SK-N-SH (cell line): Measurements from ENCODE around the gene ZNF775. TPM values are rescaled to one million over a fixed set of nuclear protein-coding genes. Genes with fewer than 3 reads are reported as not detected.

Source experiments
- CTCF ChIA-PET: fragments of 300-600, 350-600 bp; formaldehyde crosslinking; extraction: SDS; loops from one replicate; lab custom pipeline; 2021; lab: Yijun Ruan, JAX
- POLR2A ChIA-PET: fragments of 350-600 bp; sonication (Branson Sonifier 250); formaldehyde crosslinking; extraction: SDS; loops from one replicate; lab custom pipeline; 2020; ENCODE audit warnings: antibody characterized with exemption, inconsistent platforms; lab: Yijun Ruan, JAX
- DNase-seq: peaks from one replicate; pipeline ENCODE4 v3.0.0; 2012
- H2AFZ ChIP-seq: fragments of 200-600 bp; sonication (generic); 2 replicates; pipeline ENCODE4 v1.8.1; 2016; ENCODE audit warnings: antibody characterized with exemption, mild to moderate bottlenecking, low read depth
- H3F3A ChIP-seq: fragments of 200-600 bp; sonication (generic); replicated peaks from 2 replicates; pipeline ENCODE3; 2016; ENCODE audit warnings: antibody characterized with exemption, mild to moderate bottlenecking; ENCODE audit not compliant: insufficient read depth
- H3K27ac ChIP-seq, 2 experiments: fragments of 200-500 bp in 1 of 2; fragments of 200-600 bp in 1 of 2; sonication (Bioruptor generic) in 1 of 2; sonication (generic), shearing (Covaris generic) in 1 of 2; 2 replicates each; pipeline versions ENCODE4 v1.5.1 to v1.6.1; 2014 to 2016; ENCODE audit warnings: low read depth in 2 of 2, inconsistent platforms in 1 of 2, low read length in 1 of 2, mild to moderate bottlenecking in 1 of 2, mixed read lengths in 1 of 2
- H3K27me3 ChIP-seq: fragments of 200-600 bp; sonication (generic), shearing (Covaris generic); 2 replicates; pipeline ENCODE4 v1.6.1; 2016; ENCODE audit warnings: mixed run types; ENCODE audit not compliant: insufficient read depth
- H3K36me3 ChIP-seq, 2 experiments: fragments of 200-500 bp in 1 of 2; fragments of 200-600 bp in 1 of 2; sonication (Bioruptor generic) in 1 of 2; sonication (generic) in 1 of 2; replicated peaks in 1 of 2; 2 replicates each; pipeline versions ENCODE3 to v1.5.1; 2014 to 2016; ENCODE audit warnings: low read length in 1 of 2, mild to moderate bottlenecking in 1 of 2; ENCODE audit not compliant: insufficient read depth in 2 of 2, control insufficient read depth in 1 of 2
- H3K4me1 ChIP-seq, 2 experiments: fragments of 200-500 bp in 1 of 2; fragments of 200-600 bp in 1 of 2; sonication (Bioruptor generic) in 1 of 2; sonication (generic), shearing (Covaris generic) in 1 of 2; 2 replicates each; pipeline versions ENCODE4 v1.5.1 to v1.6.1; 2014 to 2016; ENCODE audit warnings: low read depth in 1 of 2, low read length in 1 of 2, mixed run types in 1 of 2; ENCODE audit not compliant: insufficient read depth in 2 of 2, control insufficient read depth in 1 of 2
- H3K4me2 ChIP-seq: fragments of 200-600 bp; sonication (generic), shearing (Covaris generic); 2 replicates; pipeline ENCODE4 v1.6.1; 2017; ENCODE audit warnings: mixed run types
- H3K4me3 ChIP-seq, 2 experiments: fragments of 200-500 bp in 1 of 2; fragments of 200-600 bp in 1 of 2; sonication (Bioruptor generic) in 1 of 2; sonication (generic), shearing (Covaris generic) in 1 of 2; 2 replicates each; pipeline versions ENCODE4 v1.5.1 to v1.8.1; 2014 to 2016; ENCODE audit warnings: low read depth in 2 of 2, inconsistent platforms in 1 of 2, low read length in 1 of 2, mild to moderate bottlenecking in 1 of 2, mixed read lengths in 1 of 2, moderate library complexity in 1 of 2
- H3K79me2 ChIP-seq: fragments of 200-600 bp; sonication (generic); 2 replicates; pipeline ENCODE4 v1.8.1; 2017; ENCODE audit warnings: mild to moderate bottlenecking; ENCODE audit not compliant: insufficient read depth
- H3K9ac ChIP-seq: fragments of 200-600 bp; sonication (generic); 2 replicates; pipeline ENCODE4 v1.6.1; 2017; ENCODE audit warnings: mixed run types
- H3K9me2 ChIP-seq: fragments of 200-600 bp; sonication (generic); 2 replicates; pipeline ENCODE4 v1.6.1; 2017; ENCODE audit warnings: mixed run types
- H3K9me3 ChIP-seq: fragments of 200-600 bp; sonication (generic); 2 replicates; pipeline ENCODE4 v1.6.1; 2017; ENCODE audit warnings: mixed run types, mild to moderate bottlenecking, moderate library complexity
- H4K20me1 ChIP-seq: fragments of 200-600 bp; sonication (generic); 2 replicates; pipeline ENCODE4 v1.6.1; 2017; ENCODE audit warnings: mild to moderate bottlenecking, mixed run types; ENCODE audit not compliant: insufficient read depth
- CTCF ChIP-seq: fragments of 200-600 bp; sonication (generic); IDR thresholded peaks from 2 replicates; pipeline ENCODE4 v1.6.1; 2017; ENCODE audit warnings: antibody characterized with exemption, mild to moderate bottlenecking, moderate library complexity
- EZH2phosphoT487 ChIP-seq: fragments of 200-600 bp; sonication (generic); IDR thresholded peaks from 2 replicates; pipeline ENCODE4 v1.6.1; 2017; ENCODE audit warnings: low read depth, mixed run types, mild to moderate bottlenecking, antibody characterized with exemption, moderate library complexity, borderline replicate concordance
- FOSL2 ChIP-seq: IDR thresholded peaks from 2 replicates; pipeline ENCODE4 v1.4.0; 2012; ENCODE audit warnings: low read depth, mild to moderate bottlenecking, moderate library complexity, borderline replicate concordance
- FOXJ3 ChIP-seq: sonication (generic); formaldehyde crosslinking; IDR thresholded peaks from 2 replicates; pipeline ENCODE4 v1.5.1; 2020; ENCODE audit warnings: mild to moderate bottlenecking, missing genetic modification reagents
- IRF3 ChIP-seq: fragments of 150-350 bp; IDR thresholded peaks from 2 replicates; pipeline ENCODE4 v1.6.1; 2016; ENCODE audit warnings: mild to moderate bottlenecking, low read depth, low read length
- MEF2A ChIP-seq: IDR thresholded peaks from 2 replicates; pipeline ENCODE4 v1.4.0; 2012; ENCODE audit warnings: low read depth, borderline replicate concordance
- MXI1 ChIP-seq: IDR thresholded peaks from 2 replicates; pipeline ENCODE4 v1.6.1; 2012; ENCODE audit warnings: mild to moderate bottlenecking, low read depth, low read length, improper control_type of control experiment
- NFIC ChIP-seq: IDR thresholded peaks from 2 replicates; pipeline ENCODE4 v1.4.0; 2012; ENCODE audit warnings: borderline replicate concordance
- NRF1 ChIP-seq: IDR thresholded peaks from 2 replicates; pipeline ENCODE4 v1.6.1; 2012; ENCODE audit warnings: low read depth, mild to moderate bottlenecking, low read length
- PBX3 ChIP-seq: IDR thresholded peaks from 2 replicates; pipeline ENCODE4; 2012
- POLR2AphosphoS5 ChIP-seq: IDR thresholded peaks from 2 replicates; pipeline ENCODE4 v1.6.1; 2012; ENCODE audit warnings: low read depth, low read length
- RAD21 ChIP-seq: IDR thresholded peaks from 2 replicates; pipeline ENCODE4 v1.6.1; 2012; ENCODE audit warnings: mild to moderate bottlenecking, low read length
- RCOR1 ChIP-seq: fragments of 150-350 bp; IDR thresholded peaks from 2 replicates; pipeline ENCODE4 v1.6.1; 2017; ENCODE audit warnings: antibody characterized with exemption, low read length
- REST ChIP-seq: IDR thresholded peaks from 2 replicates; pipeline ENCODE4 v1.6.1; 2012; ENCODE audit warnings: mild to moderate bottlenecking, low read depth, low read length, moderate library complexity
- RFX5 ChIP-seq: IDR thresholded peaks from 2 replicates; pipeline ENCODE4 v1.6.1; 2012; ENCODE audit warnings: mild to moderate bottlenecking, improper control_type of control experiment, low read length
- RXRA ChIP-seq: IDR thresholded peaks from 2 replicates; pipeline ENCODE4 v1.4.0; 2012; ENCODE audit warnings: low read depth, mild to moderate bottlenecking, borderline replicate concordance
- SIN3A ChIP-seq: IDR thresholded peaks from 2 replicates; pipeline ENCODE4 v1.6.1; 2012; ENCODE audit warnings: low read depth, mild to moderate bottlenecking, low read length, moderate library complexity, borderline replicate concordance
- SMC3 ChIP-seq: IDR thresholded peaks from 2 replicates; pipeline ENCODE4 v1.6.1; 2012; ENCODE audit warnings: low read depth, low read length, improper control_type of control experiment
- TAF1 ChIP-seq: IDR thresholded peaks from 2 replicates; pipeline ENCODE4 v1.6.1; 2012; ENCODE audit warnings: low read depth, mild to moderate bottlenecking, low read length, moderate library complexity, borderline replicate concordance
- TCF12 ChIP-seq: IDR thresholded peaks from 2 replicates; pipeline ENCODE4 v1.4.0; 2012
- USF1 ChIP-seq: IDR thresholded peaks from 2 replicates; pipeline ENCODE4 v1.4.0; 2012; ENCODE audit warnings: low read depth, borderline replicate concordance
- YY1 ChIP-seq: IDR thresholded peaks from 2 replicates; pipeline ENCODE4 v1.4.0; 2012; ENCODE audit warnings: low read depth, mild to moderate bottlenecking
- WGBS: methylation state at CpG from one replicate; pipeline ENCODE4 v1.1.6; 2017; ENCODE audit warnings: low lambda C conversion rate; 5-methylcytosine and 5-hydroxymethylcytosine counted together
- polyA plus RNA-seq, 3 experiments: library from polyadenylated mRNA; depleted of rRNA; stranded (reverse); fragments of >200 nt; gene quantifications; 2 replicates each; pipeline ENCODE4 v1.2.3, GENCODE V29; 2012

The ZNF775 gene
- polyA plus RNA-seq (2012; rRNA removed) = 4.6 and 5.0 TPM in 2 replicates
- 2.3 and 3.7 TPM in 2 replicates for polyA plus RNA-seq (2012; cell fraction: cytosol; rRNA removed)
- 6.9 and 9.8 TPM in 2 replicates for polyA plus RNA-seq (2012; cell fraction: nucleus; rRNA removed)

- Histone ChIP-seq H3K79me2 (peaks cover 42% of the 10 kb centered on the region; the same call in 1 of the 2 replicates), H3K36me3 (peaks cover 11% of the 10 kb centered on the region in 2 experiments), H3K27ac (peak within 1 kb of the TSS; percentile 74 to 90), H3K4me1 (peaks cover 0 to 43% of the 10 kb centered on the region in 2 experiments; a peak in 2 of 4 replicates), H3K9ac (peak within 1 kb of the TSS; percentile 95), H3K4me3 (peak within 1 kb of the TSS; percentile 61 to 99), H2AFZ (peak within 1 kb of the TSS; percentile 93), H3K9me2 (no peaks in the 10 kb centered on the region), H3F3A (peaks cover 30% of the 10 kb centered on the region), H3K27me3 (no peaks in the 10 kb centered on the region), H4K20me1 (peaks cover 8% of the 10 kb centered on the region; the same call in 1 of the 2 replicates), H3K9me3 (no peaks in the 10 kb centered on the region), H3K4me2 (peak within 1 kb of the TSS; percentile 93)
- DNase-seq = peak; percentile 100
- WGBS = under 1% methylated on average over 30 of the region's 60 CpGs
- ChIA-PET POLR2A (interaction anchor here (1.5 to 2.3 kb wide), 2 partner anchors 10 to 27 kb away, joined by 4 to 43 read pairs; partner anchors contain the start of gene REPIN1), CTCF (interaction anchor here (0.9 to 3.6 kb wide), 5 partner anchors 10 to 43 kb away, joined by 3 to 15 read pairs (median 5); partner anchors contain the start of gene REPIN1)
- TF ChIP-seq PBX3 (peak; percentile 99), RFX5 (no peak; the same call in 1 of the 2 replicates), SMC3 (no peak), MXI1 (peak; percentile 67; the same call in 1 of the 2 replicates), RAD21 (no peak), SIN3A (0 out of 2 replicates have a peak, but pooled peaks have one; percentile 11), POLR2AphosphoS5 (peak; percentile 79), USF1 (peak; percentile 94), RCOR1 (no peak), CTCF (no peak), REST (no peak; the same call in 1 of the 2 replicates), TAF1 (peak; percentile 43), YY1 (no peak; the same call in none of the 2 replicates), IRF3 (peak; percentile 97), FOSL2 (no peak), EZH2phosphoT487 (no peak), MEF2A (no peak), RXRA (0 out of 2 replicates have a peak, but pooled peaks have one; percentile 5), NRF1 (no peak; the same call in 1 of the 2 replicates), TCF12 (peak; percentile 21; the same call in 1 of the 2 replicates), NFIC (no peak; the same call in none of the 2 replicates), FOXJ3 (CRISPR knock-in tag) (no peak)
Observed at GRCh38 chr7:150378853-150379440, at the start of gene ZNF775. Gene ZNF775, plus strand, starts transcription at chr7:150379330. Its CDS starts 9,141 bp downstream, at chr7:150388471.
